ENCODE results near the gene ZNF804A. TPM values are rescaled to one million over a fixed set of nuclear protein-coding genes. Genes with fewer than 3 reads are reported as not detected.

ZNF804A gene
- polyA plus RNA-seq, 3 donors = 0.83 to 3.7 (median 1.8) TPM

- Histone ChIP-seq H3K9ac (ENCODE audit: insufficient read depth, low read length, poor library complexity, severe bottlenecking) (no peak overlapping the region), H3K4me3 (replicated peaks in 1 of 3; ENCODE audit: low read depth in 2 of 3, low read length in 3 of 3) (no peak overlapping the region), H2AFZ (ENCODE audit: insufficient read depth, low read depth, low read length, poor library complexity, severe bottlenecking) (no peak overlapping the region), H3K4me1 (ENCODE audit: control insufficient read depth in 1 of 2, insufficient read depth in 2 of 2, low read length in 2 of 2) (no peaks in the 10 kb centered on the region), H3K36me3 (replicated peaks in 1 of 2; ENCODE audit: control insufficient read depth in 1 of 2, insufficient read depth in 2 of 2, low read length in 2 of 2) (no peaks in the 10 kb centered on the region), H3K79me2 (ENCODE audit: insufficient read depth, low read length) (no peaks in the 10 kb centered on the region), H3K9me3 (replicated peaks in 1 of 2; ENCODE audit: control insufficient read depth in 1 of 2, insufficient read depth in 1 of 2, low read length in 2 of 2) (no peaks in the 10 kb centered on the region), H4K20me1 (ENCODE audit: insufficient read depth, low read length) (no peaks in the 10 kb centered on the region), H3K4me2 (replicated peaks; ENCODE audit: extremely low read depth, low read length, poor library complexity, severe bottlenecking) (no peak overlapping the region), H3K27ac (ENCODE audit: low read depth in 1 of 2, low read length in 2 of 2) (no peak overlapping the region), H3K27me3 (ENCODE audit: control insufficient read depth in 2 of 2, insufficient read depth in 2 of 2, low read length in 2 of 2) (no peaks in the 10 kb centered on the region)
- Mint-ChIP-seq H3K4me1 (peaks cover 4% of the 10 kb centered on the region), H3K36me3 (no peaks in the 10 kb centered on the region), H3K27ac (no peak overlapping the region), H3K9me3 (peaks cover 0 to 6% (median 3%) of the 10 kb centered on the region in 7 donors), H3K4me3 (no peak overlapping the region), H3K27me3 (ENCODE audit: low read depth in 3 of 3) (peaks cover 0 to 2% (median 0%) of the 10 kb centered on the region in 3 donors)
- DNase-seq = no peak
- no CpG with 5 or more reads among the region's 1 CpG for WGBS (ENCODE audit: insufficient coverage)
- TF ChIP-seq, protein P1, sequence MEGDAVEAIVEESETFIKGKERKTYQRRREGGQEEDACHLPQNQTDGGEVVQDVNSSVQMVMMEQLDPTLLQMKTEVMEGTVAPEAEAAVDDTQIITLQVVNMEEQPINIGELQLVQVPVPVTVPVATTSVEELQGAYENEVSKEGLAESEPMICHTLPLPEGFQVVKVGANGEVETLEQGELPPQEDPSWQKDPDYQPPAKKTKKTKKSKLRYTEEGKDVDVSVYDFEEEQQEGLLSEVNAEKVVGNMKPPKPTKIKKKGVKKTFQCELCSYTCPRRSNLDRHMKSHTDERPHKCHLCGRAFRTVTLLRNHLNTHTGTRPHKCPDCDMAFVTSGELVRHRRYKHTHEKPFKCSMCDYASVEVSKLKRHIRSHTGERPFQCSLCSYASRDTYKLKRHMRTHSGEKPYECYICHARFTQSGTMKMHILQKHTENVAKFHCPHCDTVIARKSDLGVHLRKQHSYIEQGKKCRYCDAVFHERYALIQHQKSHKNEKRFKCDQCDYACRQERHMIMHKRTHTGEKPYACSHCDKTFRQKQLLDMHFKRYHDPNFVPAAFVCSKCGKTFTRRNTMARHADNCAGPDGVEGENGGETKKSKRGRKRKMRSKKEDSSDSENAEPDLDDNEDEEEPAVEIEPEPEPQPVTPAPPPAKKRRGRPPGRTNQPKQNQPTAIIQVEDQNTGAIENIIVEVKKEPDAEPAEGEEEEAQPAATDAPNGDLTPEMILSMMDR (IDR thresholded peaks at IDR 0.05) = no peak
- intact Hi-C loops (cut with micrococcal nuclease) = no loop called here
These were observed 46.7 kb upstream of the ZNF804A start for GRCh38 chr2:184551626-184552025.

DNA sequence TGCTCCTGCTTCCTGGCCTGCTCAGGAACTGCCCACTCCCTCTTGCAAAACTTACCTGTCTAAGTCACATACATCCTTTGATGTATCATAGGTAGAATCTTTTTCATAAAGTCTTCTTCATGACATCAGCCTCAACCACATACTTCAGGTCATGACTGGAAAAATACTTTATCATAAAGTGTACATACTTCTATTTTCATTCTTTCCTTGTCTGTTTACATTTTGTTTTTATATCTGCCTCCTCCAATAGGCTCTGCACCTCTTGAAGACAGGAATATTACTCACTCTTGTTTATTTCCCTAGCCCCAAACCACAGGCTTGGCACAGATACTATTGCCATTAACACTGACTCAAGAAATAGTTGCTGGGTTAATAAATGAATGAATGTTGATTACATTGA lies 43.6 kb upstream of the ZNF804A start:
- H3K4me1 ChIP-seq (ENCODE audit: control insufficient read depth in 1 of 2, insufficient read depth in 2 of 2, low read length in 2 of 2) = no peaks in the 10 kb centered on the region
- H3K4me2 ChIP-seq (replicated peaks; ENCODE audit: extremely low read depth, low read length, poor library complexity, severe bottlenecking) = no peak overlapping the region
- no peak overlapping the region for H3K4me3 ChIP-seq (replicated peaks in 1 of 3; ENCODE audit: low read depth in 2 of 3, low read length in 3 of 3)
- Mint-ChIP-seq H3K9me3 (peaks cover 0 to 7% (median 2%) of the 10 kb centered on the region in 7 donors), H3K27me3 (ENCODE audit: low read depth in 3 of 3) (no peaks in the 10 kb centered on the region), H3K4me3 (no peak overlapping the region), H3K4me1 (peaks cover 4% of the 10 kb centered on the region), H3K36me3 (no peaks in the 10 kb centered on the region), H3K27ac (no peak overlapping the region)
- H2AFZ ChIP-seq (ENCODE audit: insufficient read depth, low read depth, low read length, poor library complexity, severe bottlenecking) = no peak overlapping the region
- intact Hi-C loops (cut with micrococcal nuclease) = no loop called here
- H3K27me3 ChIP-seq (ENCODE audit: control insufficient read depth in 2 of 2, insufficient read depth in 2 of 2, low read length in 2 of 2) = no peaks in the 10 kb centered on the region
- H3K27ac ChIP-seq (ENCODE audit: low read depth in 1 of 2, low read length in 2 of 2) = no peak overlapping the region
- no peaks in the 10 kb centered on the region for H3K79me2 ChIP-seq (ENCODE audit: insufficient read depth, low read length)
- DNase-seq = no peak
- no peaks in the 10 kb centered on the region for H4K20me1 ChIP-seq (ENCODE audit: insufficient read depth, low read length)
- H3K36me3 ChIP-seq (replicated peaks in 1 of 2; ENCODE audit: control insufficient read depth in 1 of 2, insufficient read depth in 2 of 2, low read length in 2 of 2) = no peaks in the 10 kb centered on the region
- H3K9ac ChIP-seq (ENCODE audit: insufficient read depth, low read length, poor library complexity, severe bottlenecking) = no peak overlapping the region
- peaks cover 0 to under 1% of the 10 kb centered on the region in 2 donors for H3K9me3 ChIP-seq (replicated peaks in 1 of 2; ENCODE audit: control insufficient read depth in 1 of 2, insufficient read depth in 1 of 2, low read length in 2 of 2)
- TF ChIP-seq, protein P1 (IDR thresholded peaks at IDR 0.05) = no peak

Measured in CD14-positive monocyte (primary cell).